Measurements from ENCODE around the gene SGCD.

DNA sequence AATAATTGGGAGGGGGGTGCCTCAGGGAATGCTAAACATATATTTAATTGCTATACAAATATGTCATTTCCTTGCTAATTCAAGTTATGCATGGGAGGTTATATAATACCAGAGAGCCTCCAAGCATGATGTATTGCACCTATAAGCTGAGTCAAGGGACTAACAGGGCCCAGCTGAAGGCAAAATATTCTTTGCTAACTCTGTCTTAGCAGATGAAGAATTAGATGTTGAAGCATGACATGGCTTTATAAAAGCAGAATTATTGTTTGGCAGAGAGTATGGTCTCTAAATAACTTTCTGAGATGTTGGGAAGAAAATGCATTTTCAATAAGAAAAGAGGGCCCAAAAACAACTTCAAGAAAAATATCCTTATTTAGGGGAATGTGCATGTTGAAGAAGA, 60.4 kb downstream of the SGCD start:
- TF ChIP-seq, protein P1, sequence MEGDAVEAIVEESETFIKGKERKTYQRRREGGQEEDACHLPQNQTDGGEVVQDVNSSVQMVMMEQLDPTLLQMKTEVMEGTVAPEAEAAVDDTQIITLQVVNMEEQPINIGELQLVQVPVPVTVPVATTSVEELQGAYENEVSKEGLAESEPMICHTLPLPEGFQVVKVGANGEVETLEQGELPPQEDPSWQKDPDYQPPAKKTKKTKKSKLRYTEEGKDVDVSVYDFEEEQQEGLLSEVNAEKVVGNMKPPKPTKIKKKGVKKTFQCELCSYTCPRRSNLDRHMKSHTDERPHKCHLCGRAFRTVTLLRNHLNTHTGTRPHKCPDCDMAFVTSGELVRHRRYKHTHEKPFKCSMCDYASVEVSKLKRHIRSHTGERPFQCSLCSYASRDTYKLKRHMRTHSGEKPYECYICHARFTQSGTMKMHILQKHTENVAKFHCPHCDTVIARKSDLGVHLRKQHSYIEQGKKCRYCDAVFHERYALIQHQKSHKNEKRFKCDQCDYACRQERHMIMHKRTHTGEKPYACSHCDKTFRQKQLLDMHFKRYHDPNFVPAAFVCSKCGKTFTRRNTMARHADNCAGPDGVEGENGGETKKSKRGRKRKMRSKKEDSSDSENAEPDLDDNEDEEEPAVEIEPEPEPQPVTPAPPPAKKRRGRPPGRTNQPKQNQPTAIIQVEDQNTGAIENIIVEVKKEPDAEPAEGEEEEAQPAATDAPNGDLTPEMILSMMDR (IDR thresholded peaks at IDR 0.05): no peak
- TF ChIP-seq POLR2A (IDR thresholded peaks at IDR 0.05): no peak
